Measurements from ENCODE around the gene GTF2F2. TPM values are rescaled to one million over a fixed set of nuclear protein-coding genes. Genes with fewer than 3 reads are reported as not detected.

GTF2F2 gene
- total and polyA plus RNA-seq, 2 donors (not counting 1 experiment from before 2014, with no cell fraction given), result 5.9 to 19.6 TPM

GRCh38 chr13:45205124-45205523 is 84.8 kb downstream of the GTF2F2 start:
- H3K27me3 Mint-ChIP-seq, result no peaks in the 10 kb centered on the region
- ATAC-seq (ENCODE audit: low read depth), result no peak
- H3K4me3 Mint-ChIP-seq, result no peak overlapping the region
- Histone ChIP-seq H3K36me3 (replicated peaks in 1 of 2; ENCODE audit: control extremely low read depth in 1 of 2, control insufficient read depth in 1 of 2, extremely low read depth in 1 of 2, insufficient read depth in 2 of 2, low read length in 1 of 2) (peaks cover 0 to 17% of the 10 kb centered on the region in 2 experiments), H3K27me3 (replicated peaks in 1 of 4; ENCODE audit: control extremely low read depth in 1 of 4, control insufficient read depth in 3 of 4, insufficient read depth in 4 of 4, low read length in 3 of 4) (no peaks in the 10 kb centered on the region), H3K4me2 (replicated peaks; ENCODE audit: low read depth, low read length, poor library complexity, severe bottlenecking) (no peak overlapping the region), H2AFZ (ENCODE audit: insufficient read depth, low read depth, low read length, poor library complexity, severe bottlenecking) (no peak overlapping the region), H3K4me1 (ENCODE audit: control insufficient read depth in 2 of 2, insufficient read depth in 2 of 2, low read length in 2 of 2) (no peaks in the 10 kb centered on the region), H3K4me3 (ENCODE audit: control extremely low read depth in 1 of 5, extremely low read depth in 1 of 5, insufficient read depth in 1 of 5, low read depth in 2 of 5, low read length in 4 of 5) (no peak overlapping the region), H3K27ac (ENCODE audit: low read length in 2 of 2) (no peak overlapping the region), H3K9me3 (ENCODE audit: control extremely low read depth in 1 of 3, control insufficient read depth in 2 of 3, insufficient read depth in 1 of 3, low read length in 2 of 3) (no peaks in the 10 kb centered on the region), H3K79me2 (ENCODE audit: control insufficient read depth, insufficient read depth, low read length) (peaks cover 8% of the 10 kb centered on the region), H3K9ac (ENCODE audit: low read length) (no peak overlapping the region), H4K20me1 (ENCODE audit: control insufficient read depth, insufficient read depth, low read length, poor library complexity, severe bottlenecking) (no peaks in the 10 kb centered on the region)
- TF ChIP-seq EZH2 (IDR thresholded peaks at IDR 0.05; ENCODE audit: borderline replicate concordance, insufficient read depth, low read depth, low read length, poor library complexity, severe bottlenecking), result no peak
- no peak for TF ChIP-seq CTCF (IDR thresholded peaks at IDR 0.05)
- H3K4me1 Mint-ChIP-seq, result peaks cover 7% of the 10 kb centered on the region
- no peak overlapping the region for H3K27ac Mint-ChIP-seq
- WGBS (ENCODE audit: insufficient coverage), result 100% methylated on average over 2 of the region's 5 CpGs
- CTCF ChIA-PET, result no interaction called here
- DNase-seq, result no peak
- POLR2A ChIA-PET, result no interaction called here
- no peaks in the 10 kb centered on the region for H3K9me3 Mint-ChIP-seq (ENCODE audit: insufficient read depth)
- intact Hi-C loops (cut with micrococcal nuclease), result no loop called here

- Histone ChIP-seq H3K36me3 (replicated peaks in 1 of 2; ENCODE audit: control extremely low read depth in 1 of 2, control insufficient read depth in 1 of 2, extremely low read depth in 1 of 2, insufficient read depth in 2 of 2, low read length in 1 of 2) (peaks cover 0 to 26% of the 10 kb centered on the region in 2 experiments), H3K27me3 (replicated peaks in 1 of 4; ENCODE audit: control extremely low read depth in 1 of 4, control insufficient read depth in 3 of 4, insufficient read depth in 4 of 4, low read length in 3 of 4) (no peaks in the 10 kb centered on the region), H3K4me3 (ENCODE audit: control extremely low read depth in 1 of 5, extremely low read depth in 1 of 5, insufficient read depth in 1 of 5, low read depth in 2 of 5, low read length in 4 of 5) (no peak overlapping the region), H3K27ac (ENCODE audit: low read length in 2 of 2) (no peak overlapping the region), H3K4me1 (ENCODE audit: control insufficient read depth in 2 of 2, insufficient read depth in 2 of 2, low read length in 2 of 2) (no peaks in the 10 kb centered on the region), H3K79me2 (ENCODE audit: control insufficient read depth, insufficient read depth, low read length) (peaks cover 8% of the 10 kb centered on the region), H3K9ac (ENCODE audit: low read length) (no peak overlapping the region), H3K9me3 (ENCODE audit: control extremely low read depth in 1 of 3, control insufficient read depth in 2 of 3, insufficient read depth in 1 of 3, low read length in 2 of 3) (no peaks in the 10 kb centered on the region), H3K4me2 (replicated peaks; ENCODE audit: low read depth, low read length, poor library complexity, severe bottlenecking) (no peak overlapping the region), H4K20me1 (ENCODE audit: control insufficient read depth, insufficient read depth, low read length, poor library complexity, severe bottlenecking) (no peaks in the 10 kb centered on the region), H2AFZ (ENCODE audit: insufficient read depth, low read depth, low read length, poor library complexity, severe bottlenecking) (no peak overlapping the region)
- H3K27me3 Mint-ChIP-seq, result no peaks in the 10 kb centered on the region
- POLR2A ChIA-PET, result no interaction called here
- CTCF ChIA-PET, result no interaction called here
- no peak for DNase-seq
- H3K4me3 Mint-ChIP-seq, result no peak overlapping the region
- intact Hi-C loops (cut with micrococcal nuclease), result no loop called here
- peaks cover 7% of the 10 kb centered on the region for H3K4me1 Mint-ChIP-seq
- no peak for ATAC-seq (ENCODE audit: low read depth)
- H3K27ac Mint-ChIP-seq, result no peak overlapping the region
- no peak for TF ChIP-seq CTCF (IDR thresholded peaks at IDR 0.05)
- no peak for TF ChIP-seq EZH2 (IDR thresholded peaks at IDR 0.05; ENCODE audit: borderline replicate concordance, insufficient read depth, low read depth, low read length, poor library complexity, severe bottlenecking)
- H3K9me3 Mint-ChIP-seq (ENCODE audit: insufficient read depth), result no peaks in the 10 kb centered on the region
Observed at GRCh38 chr13:45206340-45206739, 86.0 kb downstream of the GTF2F2 start.
